GM20431 (cell line): ENCODE measurements around the gene WNK3.
"Not testable (repeated sequence)": the region's sequence is repeated elsewhere in the genome, so short reads cannot be mapped to it uniquely, and the experiment has no call there.

Experiments
- in situ Hi-C: fragments of 300-500 bp; cut with MseI, MboI; formaldehyde crosslinking; loops from one replicate; pipeline ENCODE4 v1.15.0; 2020; ENCODE audit warnings: low sequenced_read_pairs; ENCODE audit not compliant: unreplicated experiment

WNK3 gene

DNA sequence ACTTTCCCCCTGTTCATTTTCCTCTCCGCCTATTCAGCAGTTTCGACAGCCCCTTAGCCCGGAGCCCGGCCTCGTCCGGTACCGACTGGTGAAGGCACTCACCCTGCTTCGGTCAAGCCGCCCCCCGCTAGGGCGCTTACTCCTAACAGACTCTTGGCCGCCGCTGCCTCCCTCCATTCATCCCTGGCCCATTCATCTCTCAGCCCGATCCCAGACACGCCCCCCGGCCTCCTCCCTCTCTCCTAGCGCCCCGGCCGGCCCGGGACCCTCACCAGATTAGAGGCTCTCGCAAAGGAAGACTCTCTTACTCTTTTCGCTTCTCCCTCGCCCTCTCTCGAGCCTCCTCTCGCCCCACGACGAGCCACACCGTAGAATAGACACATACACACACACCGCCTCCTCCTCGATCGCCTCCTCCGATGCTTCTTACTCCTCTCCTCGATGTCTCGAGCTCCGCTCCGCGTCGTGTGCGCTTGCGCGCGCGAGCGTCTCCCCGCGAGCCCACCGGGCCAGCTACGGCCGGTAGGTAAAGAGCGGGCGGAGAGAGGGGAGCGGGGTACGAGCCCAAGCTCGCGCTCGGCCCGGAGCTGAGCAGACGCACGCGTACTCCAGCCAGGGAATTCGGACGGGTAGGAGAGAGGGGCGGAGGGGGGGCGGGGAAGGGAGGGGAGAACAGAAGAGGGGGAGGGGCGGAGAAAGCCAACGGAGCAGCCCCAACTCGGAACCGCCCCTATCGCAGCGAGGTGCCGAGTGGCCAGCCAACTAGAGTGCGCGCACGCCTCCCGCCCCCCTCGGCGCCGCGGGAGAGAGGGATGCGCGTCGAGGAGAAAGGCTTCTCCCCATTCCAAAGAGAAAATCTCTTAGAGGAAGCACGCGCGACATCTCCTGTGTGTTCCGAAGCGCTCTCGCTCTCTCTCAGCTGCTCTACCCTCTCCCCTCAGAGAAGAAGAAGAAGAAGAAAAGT lies at the start of gene WNK3:
Gene WNK3, minus strand, starts transcription at position 633 of the 964 bp plus-strand sequence.
- in situ Hi-C loops: no loop called here

GRCh38 chrX:54407266-54407665 lies 49.4 kb upstream of the WNK3 start:
- in situ Hi-C loops: no loop called here

GRCh38 chrX:54397113-54397512 lies 39.3 kb upstream of the WNK3 start:
- in situ Hi-C loops: no loop called here

DNA sequence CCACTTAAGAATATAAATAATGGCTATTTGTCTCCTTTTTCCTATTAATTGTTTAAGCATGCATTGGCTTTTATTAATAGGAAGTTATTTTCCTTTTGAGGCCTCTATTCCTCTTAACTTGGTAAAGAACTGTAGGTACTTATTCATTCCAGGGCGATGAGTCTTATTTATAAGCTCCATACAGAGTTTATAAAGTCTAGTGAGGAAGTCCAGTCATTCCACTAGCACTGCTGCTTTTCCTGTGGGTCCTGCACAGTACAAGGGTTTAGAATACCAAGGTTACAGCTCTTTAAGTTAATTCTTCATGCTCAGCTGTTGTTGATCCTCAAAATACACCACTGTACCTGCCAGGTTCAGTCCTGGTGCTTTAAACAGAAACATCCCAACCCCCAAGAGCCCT lies 28.5 kb upstream of the WNK3 start:
- in situ Hi-C loops: no loop called here

GRCh38 chrX:54384661-54385060 lies 26.8 kb upstream of the WNK3 start:
- in situ Hi-C loops: not testable (repeated sequence)

- in situ Hi-C loops: no loop called here
Observed at GRCh38 chrX:54359408-54359807, 1.6 kb upstream of the WNK3 start.

DNA sequence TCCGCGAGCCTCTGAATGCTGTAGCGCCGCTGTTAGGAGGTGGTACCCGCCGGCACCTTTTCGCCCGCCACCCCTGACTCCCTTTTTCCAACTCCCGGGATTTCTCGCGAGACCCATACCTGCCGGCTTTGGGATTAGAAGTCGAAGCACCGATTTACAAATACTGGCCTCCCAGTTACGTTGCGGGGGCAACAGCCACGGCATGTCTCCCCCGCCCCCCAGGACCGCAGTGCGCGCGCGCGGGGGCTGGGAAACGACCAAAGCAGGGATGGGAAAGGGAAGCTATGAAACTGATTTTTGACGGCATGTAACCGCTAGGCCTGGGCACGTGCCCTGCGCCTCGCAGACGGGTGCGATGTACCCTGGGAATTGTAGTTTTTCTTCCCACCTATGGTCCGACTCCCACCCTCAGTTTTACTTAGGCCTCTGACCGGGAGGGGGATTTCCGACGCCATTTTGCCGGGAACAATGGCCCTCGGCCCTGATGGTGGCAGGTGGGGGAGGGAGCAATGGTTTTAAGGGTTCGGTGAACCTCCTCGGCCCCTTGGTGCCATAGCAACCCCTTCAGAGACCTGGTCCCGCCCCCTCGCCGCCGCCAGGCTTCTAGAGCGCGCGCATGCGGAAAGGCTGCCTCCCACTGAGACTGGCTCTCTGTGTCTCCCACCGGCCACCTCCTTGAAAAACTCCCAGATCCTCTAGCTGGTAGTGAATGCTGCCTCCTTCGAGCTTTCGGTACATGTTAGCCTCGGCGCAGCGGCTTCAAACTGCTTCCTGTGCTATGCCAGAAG lies 772 bp upstream of the WNK3 start:
- in situ Hi-C loops: no loop called here

- in situ Hi-C loops: no loop called here
Observed at GRCh38 chrX:54352677-54353076, 5.2 kb downstream of the WNK3 start.

- in situ Hi-C loops: not testable (repeated sequence)
Observed at GRCh38 chrX:54337383-54337782, 20.5 kb downstream of the WNK3 start.

DNA sequence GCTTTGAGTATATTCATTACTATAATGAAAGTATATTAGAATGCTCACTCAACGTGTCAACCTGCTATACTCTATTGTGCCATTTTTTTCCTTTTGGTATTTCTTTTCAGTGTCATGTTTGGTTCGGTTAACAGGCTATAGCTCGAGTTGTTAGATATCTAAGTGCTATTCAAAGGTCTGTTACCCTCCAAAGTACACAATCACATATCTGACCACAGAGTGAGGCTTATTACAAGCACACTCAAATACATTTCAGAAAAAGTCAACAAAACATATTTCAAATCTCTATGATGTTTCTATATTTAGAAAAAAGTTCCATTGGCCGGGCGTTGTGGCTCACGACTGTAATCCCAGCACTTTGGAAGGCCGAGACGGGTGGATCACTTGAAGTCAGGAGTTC lies 32.8 kb downstream of the WNK3 start:
- in situ Hi-C loops: no loop called here

DNA sequence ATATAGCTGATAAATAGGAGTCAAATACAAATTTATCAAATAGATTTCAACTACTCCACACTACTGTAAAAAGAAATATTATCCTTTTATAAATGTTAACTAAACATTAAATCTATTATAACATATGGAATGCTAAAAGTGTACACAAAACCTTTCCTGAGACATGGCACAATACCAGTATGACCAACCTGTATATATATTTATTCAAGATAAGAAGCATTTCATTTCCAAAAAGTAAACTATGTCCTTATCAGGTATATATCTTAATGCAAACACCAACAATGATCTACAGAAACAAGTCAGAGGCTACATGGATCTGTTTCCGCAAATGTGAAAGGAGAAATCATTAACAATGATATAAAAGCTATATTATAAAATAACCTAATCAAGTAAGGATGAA lies 37.8 kb downstream of the WNK3 start:
- in situ Hi-C loops: no loop called here

GRCh38 chrX:54306379-54306778 lies 51.5 kb downstream of the WNK3 start:
- in situ Hi-C loops: no loop called here

DNA sequence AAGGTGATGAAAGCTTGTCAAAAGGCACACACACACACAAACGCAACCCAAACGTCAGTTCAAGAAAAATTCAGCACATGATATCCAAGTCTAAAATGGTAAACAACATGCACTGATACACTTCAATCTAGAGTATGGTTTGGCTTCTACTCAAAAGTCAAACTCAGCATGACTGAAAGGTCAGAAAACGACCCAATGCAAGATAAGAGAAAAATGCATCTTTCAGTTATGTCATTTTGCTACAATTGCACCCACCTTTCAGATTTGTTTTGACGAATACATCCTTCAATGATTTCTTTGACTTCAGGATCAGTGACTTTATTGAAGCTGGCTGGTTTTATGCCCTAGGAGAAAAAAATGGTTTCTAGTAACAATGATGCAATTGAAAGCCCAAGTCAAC lies 56.3 kb downstream of the WNK3 start:
- in situ Hi-C loops: no loop called here

GRCh38 chrX:54294306-54294705 lies 63.5 kb downstream of the WNK3 start:
- in situ Hi-C loops: no loop called here

DNA sequence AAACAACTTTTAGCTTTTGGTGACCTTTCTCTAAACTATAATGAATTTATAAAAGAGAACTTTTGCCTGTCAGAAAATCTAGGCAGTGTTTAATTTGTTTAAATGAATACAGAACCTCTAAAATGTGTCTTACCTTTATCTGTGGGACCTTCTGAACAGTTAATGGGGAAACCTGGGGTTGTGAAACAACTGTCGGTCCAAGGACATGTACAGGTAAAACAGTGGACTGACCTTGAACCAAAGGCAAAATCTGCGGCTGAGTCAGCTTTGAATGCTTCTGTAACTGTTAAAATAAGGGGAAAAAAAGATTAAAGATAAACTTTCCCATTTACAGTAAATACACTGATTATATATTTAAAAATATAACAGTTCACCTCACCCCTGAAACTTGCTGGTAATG lies 65.1 kb downstream of the WNK3 start:
- in situ Hi-C loops: no loop called here

- in situ Hi-C loops: no loop called here
Observed at GRCh38 chrX:54291758-54292157, 66.1 kb downstream of the WNK3 start.

- in situ Hi-C loops: no loop called here
Observed at GRCh38 chrX:54288968-54289367, 68.9 kb downstream of the WNK3 start.

- in situ Hi-C loops: no loop called here
Observed at GRCh38 chrX:54288277-54288676, 69.6 kb downstream of the WNK3 start.

DNA sequence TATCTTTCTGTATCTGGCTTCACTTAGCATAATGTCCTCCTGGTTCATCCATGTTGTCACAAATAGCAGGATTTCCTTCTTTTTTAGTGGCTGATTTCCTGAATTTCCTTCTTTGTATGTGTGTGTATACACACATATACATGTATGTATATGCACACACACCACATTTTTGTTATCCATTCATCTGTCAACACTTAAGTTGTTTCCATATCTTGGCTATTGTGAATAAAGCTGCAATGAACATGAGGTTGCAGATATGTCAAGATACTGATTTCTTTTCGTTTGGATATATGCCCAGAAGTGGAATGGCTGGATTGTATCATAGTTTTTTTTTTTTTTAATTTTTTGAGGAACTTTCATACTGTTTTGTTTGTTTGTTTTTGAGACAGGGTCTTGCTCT lies 76.2 kb downstream of the WNK3 start:
- in situ Hi-C loops: no loop called here

DNA sequence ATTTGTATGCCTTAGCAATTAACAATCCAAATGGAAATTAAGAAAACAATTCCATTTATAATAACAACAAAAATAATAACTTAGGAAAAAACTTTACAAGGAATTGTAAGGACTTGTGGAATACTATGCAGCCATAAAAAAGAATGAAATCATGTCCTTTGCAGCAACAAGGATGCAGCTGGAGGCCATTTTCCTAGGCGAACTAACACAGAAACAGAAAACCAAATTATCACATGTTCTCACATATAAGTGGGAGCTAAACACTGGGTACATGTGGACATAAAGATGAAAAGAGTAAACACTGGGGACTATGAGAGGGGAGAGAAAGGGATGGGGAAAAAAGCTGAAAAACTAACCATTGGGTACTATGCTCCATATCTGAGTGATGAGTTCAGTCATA lies 77.4 kb downstream of the WNK3 start:
- in situ Hi-C loops: no loop called here

DNA sequence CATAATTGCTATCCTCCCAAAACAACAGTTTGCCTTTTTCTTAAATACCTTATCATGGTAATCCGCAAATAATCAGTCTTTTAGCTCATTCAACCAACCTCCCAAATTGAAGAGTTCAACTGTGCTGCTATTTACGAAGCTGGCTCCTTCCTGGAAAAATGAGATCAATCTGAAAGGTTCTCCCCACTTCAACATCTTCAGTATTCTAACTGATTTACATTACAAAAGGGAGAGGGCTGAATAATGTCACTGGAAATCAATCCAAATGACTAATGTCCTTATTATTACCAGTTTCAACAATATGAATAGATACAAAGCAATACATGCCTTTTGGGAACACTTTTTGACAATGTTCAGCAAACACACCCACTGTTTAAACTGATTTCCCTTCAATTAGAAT lies 86.2 kb downstream of the WNK3 start:
- in situ Hi-C loops: no loop called here
